GM19468 (cell line): Measurements from ENCODE around the gene BMP7.

Source experiments
- ATAC-seq: cut with Tn5 transposase; IDR thresholded peaks from one replicate; pipeline ENCODE4 v1.9.1; 2021; ENCODE audit warnings: mild to moderate bottlenecking, moderate library complexity, moderate number of reproducible peaks; ENCODE audit not compliant: unreplicated experiment; ENCODE audit errors: extremely low read depth

BMP7 gene

DNA sequence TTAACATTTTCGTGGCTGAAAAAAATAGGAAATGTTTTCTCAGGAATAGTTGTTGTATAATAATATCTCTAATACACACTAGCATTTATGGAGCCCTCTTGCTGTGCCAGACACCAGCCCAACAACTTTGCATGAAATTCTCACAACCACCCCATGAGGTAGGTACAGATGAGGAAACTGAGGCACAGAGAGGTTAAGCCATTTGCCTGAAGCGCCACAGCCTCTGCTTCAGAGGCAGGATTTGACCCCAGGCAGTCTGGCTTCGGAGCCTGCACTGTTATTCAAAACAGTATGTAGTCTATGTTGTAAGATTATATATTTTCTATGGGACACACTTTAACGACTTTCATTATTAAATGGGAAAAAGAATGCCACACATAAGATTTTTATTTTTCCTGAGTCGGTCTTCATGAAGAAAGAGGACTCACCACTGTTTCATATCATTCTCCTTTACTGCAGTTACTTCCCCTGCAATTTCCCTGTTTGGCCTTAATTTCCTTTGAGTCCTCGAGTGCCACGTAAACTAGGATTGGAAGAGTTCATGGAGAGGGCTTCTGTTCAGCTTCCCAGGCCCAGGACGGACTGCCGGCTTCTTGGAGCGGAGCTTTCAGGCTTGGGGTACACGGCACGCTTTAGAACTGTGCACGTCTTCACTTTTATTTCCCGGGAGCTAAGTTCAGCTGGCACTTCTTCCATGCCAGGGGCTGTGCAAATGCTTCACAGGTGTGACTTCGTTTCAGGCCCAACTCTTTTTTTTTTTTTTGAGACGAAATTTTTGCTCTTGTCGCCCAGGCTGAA lies 128.0 kb downstream of the BMP7 start:
- no peak for ATAC-seq

DNA sequence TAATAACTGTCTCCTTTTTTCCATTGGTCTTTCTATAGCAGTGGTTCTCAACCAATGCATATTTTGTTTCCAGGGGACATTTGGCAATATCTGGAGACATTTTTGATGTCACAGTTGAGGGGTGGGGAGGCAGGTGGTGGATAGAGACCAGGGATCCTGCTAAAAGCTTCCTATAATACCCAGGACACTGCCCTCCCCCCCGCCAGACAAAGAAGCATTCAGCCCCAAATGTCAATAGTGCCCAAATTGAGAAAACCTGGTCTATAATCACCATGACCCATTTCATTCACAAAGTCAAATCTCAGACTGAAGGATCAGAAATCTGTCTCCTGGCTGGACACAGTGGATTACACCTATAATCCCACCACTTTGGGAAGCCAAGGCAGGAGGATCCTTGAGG lies 128.8 kb downstream of the BMP7 start:
- no peak for ATAC-seq

DNA sequence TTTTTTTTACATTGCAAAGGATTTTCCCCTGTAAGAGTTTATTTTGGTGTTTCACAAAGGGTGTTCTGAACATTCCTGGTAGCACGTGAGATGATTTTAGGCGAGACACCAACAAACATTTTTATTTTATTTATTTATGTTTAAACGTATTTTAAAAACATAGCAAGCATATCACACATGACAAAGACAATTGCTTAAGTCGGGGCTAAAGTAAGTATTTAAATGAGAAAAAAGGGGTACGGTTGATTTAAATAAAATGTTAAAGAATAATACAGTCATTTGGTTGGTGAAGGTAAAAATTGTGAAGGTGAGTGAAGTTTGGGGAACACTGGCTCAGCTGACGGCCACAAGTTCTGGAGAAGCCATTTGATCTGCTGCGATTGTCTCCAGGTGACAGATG lies 129.7 kb downstream of the BMP7 start:
- no peak for ATAC-seq

DNA sequence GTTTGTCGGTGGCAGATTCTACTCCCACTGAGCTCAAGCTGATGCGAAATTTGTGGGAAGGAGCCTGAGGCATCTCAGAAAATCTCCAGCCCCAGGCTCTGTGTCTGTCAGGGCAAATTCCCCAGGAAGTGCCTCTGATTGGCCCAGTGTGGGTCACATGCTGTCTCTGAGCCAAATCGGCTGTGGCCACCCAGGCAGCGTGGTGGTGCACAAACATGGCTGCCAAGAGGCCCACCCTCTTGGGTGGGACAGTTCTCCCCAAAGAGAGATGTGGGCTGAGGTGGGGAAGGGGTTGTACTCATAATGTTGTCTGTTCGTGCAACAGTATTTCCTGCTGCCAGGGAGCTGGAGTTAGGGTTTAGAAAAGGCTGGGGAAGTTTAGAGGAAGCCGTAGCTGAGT lies 130.6 kb downstream of the BMP7 start:
- ATAC-seq, result no peak

DNA sequence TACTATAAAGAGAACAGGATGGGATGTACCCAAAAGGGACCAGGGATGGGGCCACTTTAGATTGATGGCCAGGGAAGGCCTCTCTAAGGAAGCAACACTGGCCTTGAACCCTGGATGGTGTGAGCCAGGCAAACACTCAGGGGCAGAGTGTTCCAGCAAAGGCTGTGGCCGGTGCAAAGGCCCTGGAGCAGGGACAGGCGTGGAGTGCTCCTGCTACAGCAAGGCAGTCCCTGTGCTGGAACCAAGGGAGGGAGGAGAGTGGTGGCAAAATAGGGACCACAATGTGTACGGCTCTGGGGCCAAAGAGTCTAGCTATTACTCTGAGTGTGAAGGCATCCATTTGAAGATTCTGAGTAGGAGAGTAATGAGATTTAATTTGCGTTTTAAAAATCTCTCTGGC lies 131.6 kb downstream of the BMP7 start:
- no peak for ATAC-seq

DNA sequence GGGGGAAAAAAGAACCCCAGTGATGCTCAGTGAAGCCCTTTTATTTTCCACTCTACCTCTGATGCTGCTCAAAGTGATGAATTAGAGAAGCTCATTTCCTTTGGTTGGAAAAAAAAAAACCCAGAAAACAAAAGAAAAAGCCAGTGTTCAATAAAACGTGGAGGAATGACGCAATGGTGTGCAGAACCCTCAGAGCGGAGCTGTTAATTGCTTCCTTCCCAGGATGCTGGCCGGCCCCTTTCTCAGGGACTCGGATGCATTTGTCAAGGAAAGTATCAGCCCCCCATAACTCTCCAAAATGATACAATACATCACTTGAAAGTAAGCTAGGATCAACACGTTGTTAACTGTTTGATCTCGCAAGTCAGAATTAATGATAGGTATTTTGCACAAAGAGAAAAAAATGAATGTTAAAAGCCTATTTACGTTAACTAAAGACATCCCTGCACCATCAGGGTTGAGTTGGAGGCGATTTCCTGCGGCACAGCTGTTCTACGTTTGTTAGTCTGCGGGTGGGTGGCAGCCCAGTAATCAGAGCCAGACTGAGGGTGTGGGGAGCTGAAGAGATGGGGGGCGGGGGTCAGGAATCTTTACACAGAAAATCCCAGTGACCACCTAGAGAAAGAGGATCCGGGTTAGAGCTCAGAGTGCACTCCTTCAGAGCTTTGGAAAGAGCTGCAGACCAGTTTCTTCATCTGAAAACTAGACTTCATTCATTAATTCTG lies 132.4 kb downstream of the BMP7 start:
- ATAC-seq, result no peak

DNA sequence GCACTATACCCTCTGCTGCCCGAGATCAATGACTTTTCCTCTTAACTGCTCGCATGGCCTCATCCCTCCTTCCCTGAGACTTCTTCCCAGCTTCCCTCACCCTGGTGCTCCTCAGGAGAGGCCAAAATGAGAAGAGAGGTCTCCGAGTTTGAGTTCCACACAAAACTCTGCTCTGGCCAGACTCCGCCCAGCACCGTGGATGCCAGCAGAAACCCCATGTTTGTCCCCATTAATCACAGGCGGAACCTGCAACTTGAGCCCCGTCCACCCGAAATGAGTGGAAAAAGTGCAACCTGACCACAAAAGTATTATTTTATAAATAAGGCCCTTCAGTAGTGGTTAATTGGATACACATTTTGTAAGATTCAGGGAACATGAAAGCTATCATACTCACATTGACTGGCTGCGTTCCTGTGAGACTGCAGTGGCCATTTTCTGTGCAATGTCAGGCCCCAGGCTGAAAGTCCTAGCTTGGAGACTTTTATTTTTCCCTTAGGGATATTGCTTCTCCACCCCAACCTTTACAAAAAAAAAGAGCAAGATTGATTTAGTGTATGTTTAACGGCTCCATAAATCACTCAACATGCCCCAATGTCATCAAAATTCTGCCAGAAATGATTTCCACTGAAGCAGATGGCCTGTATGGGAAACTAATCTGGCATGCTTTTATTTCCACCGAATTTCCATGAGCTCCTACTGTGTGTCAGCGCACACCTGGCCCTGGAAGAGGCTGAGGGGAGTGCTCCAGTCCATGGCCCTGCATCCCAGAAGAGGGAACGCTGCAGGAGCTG lies 134.6 kb downstream of the BMP7 start:
- ATAC-seq, result no peak

DNA sequence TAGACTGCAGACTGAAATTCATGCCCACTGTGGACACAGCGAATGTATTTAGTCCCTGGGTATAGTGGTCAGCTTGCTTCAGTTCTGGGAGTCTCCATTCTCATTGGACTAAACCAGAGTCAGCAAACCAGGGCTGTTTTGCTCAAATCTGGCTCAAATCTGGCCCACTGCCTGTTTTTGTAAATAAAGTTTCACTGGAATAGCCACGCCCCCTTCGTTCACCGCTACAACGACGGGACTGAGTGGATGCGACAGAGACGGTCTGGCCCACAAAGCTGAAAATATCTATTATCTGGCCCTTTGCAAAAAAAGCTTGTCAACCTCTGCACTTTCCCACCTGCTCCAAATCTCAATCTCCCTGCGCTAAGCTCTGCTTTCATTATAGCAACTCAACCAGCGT lies 135.4 kb downstream of the BMP7 start:
- ATAC-seq, result no peak

DNA sequence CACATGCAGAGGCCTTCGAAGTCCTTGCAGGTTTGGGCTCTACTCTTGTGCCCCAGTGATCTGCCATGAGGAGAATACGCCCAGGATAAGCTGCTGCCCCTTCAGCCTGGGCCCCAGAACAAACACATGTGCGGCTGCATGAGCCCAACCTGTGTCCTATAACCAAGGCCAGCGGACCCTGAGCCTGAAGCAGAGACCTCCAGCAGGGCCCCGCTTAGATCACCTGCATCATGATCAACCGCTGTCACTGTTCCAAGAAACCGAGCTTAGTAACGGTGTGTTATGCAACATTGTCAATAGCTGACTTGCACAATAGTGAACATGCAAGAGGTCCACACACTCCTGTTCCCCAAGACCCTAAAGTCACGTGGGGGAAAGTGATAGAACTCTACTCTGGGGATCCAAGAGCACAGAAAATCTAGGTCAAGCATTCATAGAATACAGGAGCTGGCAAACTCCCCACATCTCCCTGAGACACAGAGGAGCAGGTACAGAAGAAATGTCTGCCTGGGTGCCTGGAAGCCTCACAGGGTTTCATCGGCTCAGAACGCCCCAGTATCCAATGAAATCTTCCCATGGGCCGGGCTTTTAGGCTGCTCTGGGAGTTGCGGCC lies 136.2 kb downstream of the BMP7 start:
- ATAC-seq, result no peak

DNA sequence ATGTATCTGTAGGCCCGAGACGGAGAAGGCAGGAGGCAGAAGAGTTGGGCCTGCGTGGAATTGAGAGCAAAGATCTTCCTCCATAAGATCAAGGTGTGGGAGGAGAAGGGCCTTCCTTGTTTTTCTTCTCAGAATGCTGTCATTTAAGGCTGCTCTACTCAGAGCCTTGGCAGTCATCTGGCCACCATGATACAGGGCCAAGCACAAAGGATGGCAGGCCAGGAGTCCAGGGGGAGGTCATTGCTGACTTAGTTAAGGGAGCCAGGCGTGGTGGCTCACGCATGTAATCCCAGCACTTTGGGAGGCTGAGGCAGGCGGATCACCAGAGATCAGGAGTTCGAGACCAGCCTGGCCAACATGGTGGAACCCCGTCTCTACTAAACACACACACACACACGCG lies 137.1 kb downstream of the BMP7 start:
- ATAC-seq, result no peak

DNA sequence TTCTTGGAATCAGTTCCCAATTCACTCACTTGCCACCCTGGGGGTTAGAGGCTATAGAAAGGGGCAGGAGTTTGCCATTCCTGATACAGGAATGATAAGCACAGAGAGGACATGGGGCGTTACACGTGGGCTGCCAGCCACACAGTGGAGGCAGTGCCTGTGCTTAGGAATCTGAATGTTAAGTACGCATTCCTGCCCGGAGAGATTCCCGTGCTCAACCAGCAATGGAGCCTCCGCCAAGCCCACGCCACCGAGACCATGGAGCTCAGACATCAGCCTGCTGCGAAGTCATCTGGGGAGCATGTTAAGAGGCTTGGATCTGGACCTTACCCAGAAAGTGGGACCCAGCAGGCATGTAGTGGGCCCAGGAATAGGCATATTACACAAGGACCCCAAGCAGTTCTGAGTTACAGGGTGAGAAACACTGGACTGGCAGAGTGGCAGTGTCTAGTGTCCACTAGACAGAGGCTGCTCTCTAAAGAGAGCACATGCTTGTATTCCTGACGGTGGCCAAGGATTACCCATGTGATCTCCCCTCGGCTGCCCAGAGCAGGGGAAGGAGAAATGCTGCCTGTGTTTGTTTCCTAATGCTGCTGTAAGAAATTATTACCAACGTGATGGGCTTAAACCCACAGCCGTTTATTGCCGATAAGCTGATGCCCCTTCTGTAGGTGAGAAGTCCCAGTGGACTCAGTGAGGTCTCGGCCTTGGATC lies 138.2 kb downstream of the BMP7 start:
- no peak for ATAC-seq

DNA sequence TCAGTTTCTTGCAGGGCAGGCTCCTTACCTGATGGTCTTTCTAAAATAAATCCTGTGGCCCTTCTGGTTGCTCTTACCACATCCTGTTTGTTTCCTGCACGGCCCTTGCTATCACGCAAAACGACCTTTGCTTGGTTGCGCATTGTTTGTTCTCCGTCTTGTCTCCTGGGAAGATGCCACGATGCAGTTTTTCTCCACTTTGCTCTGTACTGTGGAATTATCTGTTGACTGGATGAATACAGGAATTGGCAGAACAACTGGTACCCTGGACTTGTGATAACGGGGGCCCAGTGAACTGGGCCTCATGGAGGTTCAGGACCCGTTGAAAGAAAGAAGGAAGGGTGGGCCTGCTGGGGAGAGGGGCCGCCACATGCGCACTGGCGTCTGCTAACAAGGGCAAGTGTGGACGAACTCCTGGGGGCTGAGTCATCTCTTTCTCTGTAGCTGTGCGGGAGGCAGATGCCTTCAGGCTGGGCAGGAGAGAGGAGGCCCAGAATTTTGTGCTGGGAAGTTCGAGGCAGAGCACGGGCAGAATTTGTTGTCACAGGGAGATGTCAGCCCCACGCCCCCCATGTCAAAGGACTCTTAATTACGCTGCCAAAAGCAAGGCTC lies 139.9 kb downstream of the BMP7 start:
- ATAC-seq, result no peak

DNA sequence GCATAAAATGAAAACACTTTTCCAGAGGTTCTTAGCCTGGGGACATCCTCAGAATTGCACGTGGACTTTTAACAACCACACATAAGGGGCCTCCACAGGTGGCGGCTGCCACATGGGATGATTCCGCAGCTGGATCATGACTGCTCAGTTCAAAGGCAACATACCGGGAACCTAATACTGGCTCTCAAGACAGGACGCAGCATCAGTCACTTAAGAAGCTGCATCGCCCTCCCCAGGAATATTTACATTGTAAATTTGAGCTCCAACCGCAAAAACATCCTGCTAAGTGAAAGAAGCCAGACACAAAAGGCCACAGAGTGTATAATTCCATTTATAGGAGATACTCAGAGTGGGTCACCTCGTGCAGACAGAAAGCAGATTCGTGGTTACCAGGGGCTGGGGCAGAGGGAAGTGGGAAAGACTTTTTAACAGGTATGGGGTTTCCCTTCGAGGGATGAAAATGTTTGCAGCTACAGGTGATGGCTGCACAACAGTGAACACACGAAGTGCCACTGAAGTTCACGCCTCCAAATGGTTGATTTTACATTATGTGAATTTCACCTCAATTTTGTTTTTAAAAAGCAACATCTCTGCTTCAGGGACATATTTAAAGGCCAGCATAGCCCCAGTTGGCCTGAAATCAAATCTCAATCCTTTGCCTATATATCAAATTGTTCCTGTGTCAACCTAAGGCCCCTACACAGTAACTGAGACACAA lies 141.5 kb downstream of the BMP7 start:
- ATAC-seq, result no peak

DNA sequence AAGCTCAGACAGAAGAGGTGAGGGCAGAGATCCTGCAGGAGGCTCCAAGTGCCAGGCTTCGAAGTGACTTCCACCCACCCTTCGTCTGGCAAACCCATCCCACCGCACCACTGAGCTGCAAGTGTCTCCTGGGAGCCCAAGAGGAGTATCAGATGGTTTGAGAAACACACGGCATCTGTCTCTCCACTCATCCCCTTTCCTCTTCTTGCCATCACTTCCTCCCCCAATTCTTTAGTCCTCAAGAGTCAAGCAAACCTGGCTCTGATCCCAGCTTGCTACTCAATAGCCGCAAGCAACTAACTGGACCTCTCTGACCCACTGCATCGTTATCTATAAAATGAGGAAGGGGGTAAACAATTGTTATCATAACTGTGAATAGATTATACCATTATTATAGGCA lies 142.1 kb downstream of the BMP7 start:
- no peak for ATAC-seq

DNA sequence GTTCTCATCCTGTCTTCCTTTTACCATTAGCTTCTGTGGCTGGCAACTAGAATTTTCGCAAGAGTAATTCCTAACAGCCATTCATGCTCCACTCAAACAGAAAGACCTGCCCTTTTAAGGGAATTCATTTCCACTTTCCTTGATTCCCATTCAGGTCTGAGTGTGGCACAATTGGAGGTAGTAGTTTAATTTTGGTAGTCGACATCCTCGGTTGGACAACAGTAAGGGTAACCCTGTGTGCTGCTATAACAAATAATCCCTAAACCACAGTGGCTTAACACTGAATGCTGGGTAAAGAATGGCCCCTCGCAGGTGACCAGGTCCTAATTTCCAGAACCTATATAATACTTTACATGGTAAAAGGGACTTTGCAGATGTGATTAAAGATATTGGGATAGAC lies 142.9 kb downstream of the BMP7 start:
- ATAC-seq, result no peak

DNA sequence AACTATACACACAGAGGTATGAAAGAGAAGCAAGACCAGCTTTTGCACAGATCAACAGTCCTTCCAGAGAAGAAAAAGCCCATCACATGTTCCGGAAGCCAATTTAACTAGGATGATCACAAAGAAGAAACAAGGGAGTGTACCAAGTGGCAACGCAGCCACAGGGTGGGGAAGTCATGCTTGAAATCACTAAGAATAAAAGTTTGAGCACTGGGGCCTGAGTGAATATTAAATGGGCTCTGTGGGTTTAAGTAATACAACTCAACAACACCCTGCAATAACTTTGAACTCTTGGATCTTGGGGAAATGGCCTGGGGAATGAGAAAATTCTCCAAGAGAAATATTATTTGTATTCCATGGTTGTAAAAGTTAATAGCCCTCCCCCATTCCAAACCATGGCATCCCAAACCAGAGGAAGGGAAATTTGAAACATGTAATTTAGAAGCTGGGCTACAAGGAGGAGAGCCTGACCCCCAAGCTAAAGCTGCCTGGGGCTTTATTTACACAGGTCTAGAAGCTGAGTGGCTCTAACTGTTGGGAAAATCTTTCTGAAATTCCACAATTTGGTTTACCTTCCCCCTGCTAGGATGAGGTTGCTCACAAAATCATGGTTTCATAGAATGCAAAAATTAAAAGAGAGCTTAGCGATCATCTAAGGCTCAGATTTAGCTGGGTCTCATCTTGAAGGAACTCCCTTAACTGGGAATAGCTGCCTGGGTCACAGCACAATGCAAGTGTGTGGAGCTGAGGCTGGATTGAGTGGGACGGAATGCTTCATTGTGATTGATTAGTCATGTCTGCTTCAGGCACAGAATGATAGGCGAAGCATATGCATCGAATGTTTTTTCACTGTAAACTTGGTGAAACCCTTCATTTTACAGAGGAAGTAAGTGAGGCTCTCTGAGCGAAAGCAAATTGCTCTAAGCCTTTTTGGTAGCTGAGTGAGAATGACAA lies 143.6 kb downstream of the BMP7 start:
- ATAC-seq, result no peak

DNA sequence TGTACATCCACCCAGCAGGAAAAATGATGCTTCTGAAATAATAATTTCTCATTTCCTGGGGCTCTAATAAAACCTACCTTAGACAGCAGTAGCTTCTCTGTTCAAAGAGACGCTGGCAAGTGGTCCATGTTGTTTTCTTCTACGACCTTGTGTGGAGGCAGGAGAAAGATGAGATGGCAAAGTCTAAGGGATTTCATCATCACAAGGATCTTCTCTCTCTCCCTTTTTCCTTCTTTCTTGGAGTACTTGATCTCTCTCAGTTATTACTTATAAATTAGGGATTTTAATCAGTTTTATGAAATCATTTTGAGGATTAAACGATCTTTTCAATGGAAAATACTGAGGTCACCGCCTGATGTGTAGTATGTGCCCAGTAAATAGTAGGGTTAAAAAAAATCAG lies 147.5 kb downstream of the BMP7 start:
- no peak for ATAC-seq
